GM23338 (cell line): ENCODE results near the gene VMO1.

Source experiments
- CTCF ChIP-seq, 2 experiments: fragments of 200-600 bp in 1 of 2; sonication (generic) in 1 of 2; conservative IDR thresholded peaks; 2 replicates each; pipeline versions ENCODE4 v1.5.1 to v1.6.1; 2016 to 2017; ENCODE audit warnings: antibody characterized with exemption in 2 of 2, low read depth in 2 of 2, mild to moderate bottlenecking in 2 of 2, moderate library complexity in 1 of 2
- POLR2AphosphoS5 ChIP-seq: IDR thresholded peaks from 2 replicates; pipeline ENCODE4 v1.6.1; 2016; ENCODE audit warnings: antibody characterized with exemption, low read depth

DNA sequence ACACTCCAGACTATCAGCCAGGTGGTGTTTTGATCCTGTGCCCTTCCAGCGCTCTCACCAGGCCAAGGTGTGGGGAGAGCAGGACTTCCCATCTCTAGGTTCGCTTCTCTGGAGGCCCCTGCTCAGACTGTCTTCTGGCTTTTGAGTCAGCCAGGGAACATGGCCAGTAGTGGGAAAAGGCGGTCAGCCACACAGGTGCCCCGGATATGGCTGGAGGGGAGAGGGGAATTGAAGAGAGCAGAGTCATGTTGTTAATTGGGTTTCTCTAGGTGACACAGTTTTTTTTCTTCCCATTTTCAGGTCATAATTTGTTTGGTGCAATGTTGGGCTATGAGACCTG is 48.5 kb upstream of the VMO1 start:
- TF ChIP-seq POLR2AphosphoS5 (no peak), CTCF (conservative IDR thresholded peaks at IDR 0.05; ENCODE audit: low read depth in 2 of 2) (no peak)
